Stimulated activated CD8-positive, alpha-beta memory T cell treated with anti-CD3 and anti-CD28 coated beads, Interleukin-7, amount 100 ng/mL, for 48 hours (primary cell): Measurements from ENCODE around the gene DAGLB.

ENCODE experiments used
- DNase-seq, 2 donors: peaks; one replicate each; pipeline ENCODE4 v3.0.0-alpha.2; 2020; ENCODE audit warnings: low read depth in 1 of 2; ENCODE audit errors: extremely low read depth in 1 of 2

The DAGLB gene

DNA sequence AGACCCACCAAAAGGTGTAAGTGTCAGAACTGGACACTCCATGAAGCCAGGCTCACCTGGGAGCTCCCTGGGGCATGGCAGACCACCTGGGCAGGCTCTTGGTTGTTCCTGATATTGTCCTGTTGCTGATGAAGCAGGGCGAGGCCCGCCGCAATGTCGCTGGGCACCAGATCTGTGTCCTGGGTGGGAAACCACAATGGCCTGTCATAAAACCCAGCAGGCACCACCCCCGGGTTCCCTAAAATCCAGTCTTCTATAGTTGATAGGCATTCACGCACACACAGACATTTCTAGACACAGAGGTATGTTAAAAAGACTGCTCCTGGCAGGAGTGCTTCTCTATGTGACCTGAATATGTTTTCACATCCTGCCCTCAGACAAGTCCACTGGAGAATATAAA, 15.0 kb downstream of the DAGLB start:
- DNase-seq = no peak

DNA sequence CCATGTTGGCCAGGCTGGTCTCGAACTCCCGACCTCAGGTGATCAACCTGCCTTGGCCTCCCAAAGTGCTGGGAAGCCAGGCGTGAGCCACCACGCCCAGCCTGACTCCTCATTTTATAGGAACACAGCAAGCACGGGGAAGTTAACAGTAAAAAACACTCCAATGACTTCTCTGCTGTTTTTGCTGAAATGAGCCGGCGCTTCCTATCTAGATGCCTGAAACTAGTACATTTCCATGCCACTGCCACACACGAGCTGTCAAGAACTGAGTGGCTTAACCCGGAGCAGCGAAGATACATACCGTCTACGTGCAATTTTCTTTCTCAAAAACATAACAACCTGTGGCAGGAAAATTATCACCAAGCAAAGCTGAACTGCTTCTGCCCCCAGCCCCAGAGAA, 16.8 kb downstream of the DAGLB start:
- DNase-seq = no peak

DNA sequence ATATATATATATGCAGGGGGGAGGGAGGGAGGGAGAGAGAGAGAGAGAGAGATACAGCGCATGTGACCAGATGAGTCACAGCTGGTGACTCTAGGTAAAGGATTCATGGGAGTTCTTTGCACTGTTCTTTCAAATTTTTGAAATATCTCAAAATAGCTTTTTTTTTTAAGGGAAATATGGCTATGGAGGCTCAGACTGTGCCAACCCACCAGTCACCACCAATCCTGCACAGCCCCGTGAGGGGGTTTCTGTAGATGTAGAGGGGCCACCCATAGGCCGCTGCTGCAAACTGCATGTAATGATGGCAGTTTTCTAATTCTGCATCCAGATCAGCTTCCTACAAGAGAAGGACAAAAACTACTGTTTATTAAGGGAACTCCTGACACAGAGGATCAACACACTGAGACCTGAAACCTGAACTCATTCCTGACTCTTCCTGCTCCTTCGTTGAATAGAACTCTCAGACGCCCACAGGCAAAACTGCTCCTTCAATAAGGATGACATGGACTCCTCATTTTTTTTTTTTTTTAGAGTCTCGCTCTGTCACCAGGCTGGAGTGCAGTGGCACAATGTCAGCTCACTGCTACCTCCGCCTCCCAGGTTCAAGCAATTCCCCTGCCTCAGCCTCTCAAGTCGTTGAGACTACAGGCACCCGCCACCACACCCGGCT, 17.3 kb downstream of the DAGLB start:
- no peak for DNase-seq

- DNase-seq = no peak
These were observed 21.8 kb downstream of the DAGLB start for GRCh38 chr7:6425948-6426347.

- DNase-seq = no peak
These were observed 23.6 kb downstream of the DAGLB start for GRCh38 chr7:6423942-6424701.

- DNase-seq = no peak
These were observed 24.7 kb downstream of the DAGLB start for GRCh38 chr7:6422926-6423632.

DNA sequence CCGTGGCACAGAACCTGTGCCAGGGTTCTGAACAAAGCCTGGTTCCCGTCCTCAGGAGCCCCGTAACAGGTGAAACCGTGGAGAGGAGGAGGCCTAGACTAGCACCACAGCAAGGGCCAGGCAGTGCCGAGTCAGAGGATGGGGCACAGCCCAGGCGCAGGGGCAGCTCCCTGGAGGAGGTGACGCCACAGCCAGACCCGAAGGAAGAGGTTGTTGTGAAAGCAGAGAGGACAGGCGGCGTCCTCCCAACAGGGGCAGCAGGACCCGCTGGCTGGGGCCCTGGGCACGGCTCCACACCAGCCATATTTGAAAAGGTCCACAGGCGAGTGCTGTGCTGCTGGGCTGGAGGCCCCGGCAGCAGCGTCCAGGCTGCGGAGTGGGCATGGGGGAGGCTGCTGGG, 25.7 kb downstream of the DAGLB start:
- no peak for DNase-seq

DNA sequence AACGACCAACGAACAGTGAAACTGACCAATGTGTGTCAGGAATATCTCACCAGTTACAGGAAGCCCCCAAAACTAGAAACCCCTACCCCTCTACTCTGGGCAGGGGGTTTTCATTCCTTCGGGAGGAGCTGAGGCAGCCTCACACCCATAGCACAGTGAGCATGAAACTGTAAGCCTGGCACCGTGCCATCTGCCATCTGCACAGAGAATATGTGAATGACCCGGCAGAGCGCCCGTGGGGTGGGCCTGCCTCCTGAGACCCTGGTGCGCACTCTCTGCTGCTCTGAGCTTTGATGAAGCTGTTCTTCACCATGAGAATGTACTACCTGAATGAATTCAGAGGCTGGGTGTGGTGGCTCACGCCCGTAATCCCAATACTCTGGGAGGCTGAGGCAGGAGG, 27.1 kb downstream of the DAGLB start:
- no peak for DNase-seq

DNA sequence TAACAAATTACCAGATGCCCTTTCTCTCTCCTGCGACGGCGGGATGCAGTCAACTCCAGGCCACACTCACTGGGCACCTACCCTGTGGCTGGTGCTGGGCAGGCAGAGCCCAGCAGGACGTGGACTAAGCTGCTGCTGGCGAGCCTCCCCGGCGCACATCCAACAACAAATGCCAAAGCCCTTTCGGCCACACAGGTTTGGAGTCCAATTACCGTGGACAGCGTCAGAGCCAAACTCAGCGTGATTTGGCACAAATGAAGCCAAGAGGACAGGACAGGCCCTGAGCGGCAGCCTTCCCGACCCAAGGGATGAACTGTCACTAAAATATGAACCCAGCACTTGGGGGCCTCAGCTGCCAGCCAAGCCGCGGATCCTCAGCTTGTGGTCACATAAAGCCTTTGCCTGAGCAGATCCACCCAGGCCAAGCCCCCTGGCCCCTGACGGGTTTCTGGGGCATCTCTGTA, 28.4 kb downstream of the DAGLB start:
- DNase-seq = no peak

DNA sequence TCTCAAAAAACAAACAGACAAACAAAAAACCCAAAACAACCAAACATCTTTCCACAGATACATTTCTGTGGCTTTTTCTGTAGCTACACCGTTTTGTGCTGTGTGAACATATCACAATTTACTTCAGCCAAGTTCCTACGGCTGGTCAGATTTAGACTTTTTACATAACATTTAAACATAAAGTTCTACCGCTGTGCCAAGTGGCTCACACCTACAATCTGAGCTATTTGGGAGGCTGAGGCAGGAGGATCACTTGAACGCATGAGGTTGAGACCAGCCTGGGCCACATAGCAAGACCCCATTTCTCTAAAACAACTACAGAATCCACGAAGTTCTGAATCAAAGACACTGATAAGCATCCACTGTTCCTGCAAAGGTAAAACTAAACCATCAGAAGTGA, 30.3 kb downstream of the DAGLB start:
- no peak for DNase-seq

- DNase-seq = no peak
These were observed 31.1 kb downstream of the DAGLB start for GRCh38 chr7:6416516-6417145.

DNA sequence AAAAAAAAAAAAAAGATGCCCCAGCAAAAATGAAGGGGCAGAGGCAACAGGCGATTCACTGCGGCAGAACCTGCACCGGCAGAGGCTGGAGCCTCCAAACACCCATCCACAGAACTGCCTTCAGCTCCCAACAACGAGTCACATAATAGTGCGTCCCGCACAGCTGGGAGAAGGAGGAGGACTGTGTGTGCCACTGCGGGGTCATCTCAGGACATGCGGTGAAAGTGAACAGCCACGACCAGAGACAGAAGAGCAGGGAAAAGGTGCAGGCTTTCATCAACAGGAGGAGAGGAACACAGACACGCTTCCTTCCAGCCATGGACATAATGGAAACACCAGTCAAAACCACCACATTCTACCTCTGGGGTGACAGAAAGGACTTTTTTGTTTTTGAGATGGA, 34.1 kb downstream of the DAGLB start:
- DNase-seq = no peak

DNA sequence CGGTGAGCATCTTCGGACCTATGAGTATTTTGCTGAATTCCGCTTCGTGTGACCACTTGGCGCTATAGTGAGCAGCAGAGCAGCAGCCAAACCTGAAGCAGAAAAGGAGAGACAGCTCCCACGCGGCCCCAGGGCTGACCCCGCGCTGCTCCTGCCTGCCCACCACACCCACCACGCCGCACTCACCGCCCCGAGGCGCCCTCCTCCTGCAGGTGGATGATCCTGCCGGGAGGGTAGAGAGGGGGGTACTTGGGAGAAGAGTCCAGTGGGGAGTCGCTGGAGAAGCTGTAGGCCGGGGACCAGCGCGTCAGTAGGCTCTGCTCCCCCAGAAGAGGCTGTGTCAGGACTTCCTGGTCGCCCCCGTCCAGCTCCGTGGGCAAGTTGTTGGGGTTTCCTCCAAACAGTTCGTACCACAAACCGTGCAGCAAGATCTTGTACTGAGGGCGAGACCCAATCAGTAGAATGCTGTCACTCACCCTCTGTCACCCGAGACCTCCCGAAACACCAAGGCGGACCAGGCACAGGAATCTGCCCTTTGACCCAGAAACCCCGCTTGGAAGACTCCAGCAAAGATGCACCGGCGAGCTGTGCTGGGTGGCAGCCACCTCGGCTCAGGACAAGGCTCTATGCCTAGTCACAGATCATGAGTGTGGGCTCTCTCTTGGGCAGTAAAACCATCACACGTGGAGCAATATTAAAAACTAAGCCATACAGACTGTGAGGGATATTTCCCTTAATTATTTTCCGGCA, 37.6 kb downstream of the DAGLB start:
- DNase-seq = no peak

DNA sequence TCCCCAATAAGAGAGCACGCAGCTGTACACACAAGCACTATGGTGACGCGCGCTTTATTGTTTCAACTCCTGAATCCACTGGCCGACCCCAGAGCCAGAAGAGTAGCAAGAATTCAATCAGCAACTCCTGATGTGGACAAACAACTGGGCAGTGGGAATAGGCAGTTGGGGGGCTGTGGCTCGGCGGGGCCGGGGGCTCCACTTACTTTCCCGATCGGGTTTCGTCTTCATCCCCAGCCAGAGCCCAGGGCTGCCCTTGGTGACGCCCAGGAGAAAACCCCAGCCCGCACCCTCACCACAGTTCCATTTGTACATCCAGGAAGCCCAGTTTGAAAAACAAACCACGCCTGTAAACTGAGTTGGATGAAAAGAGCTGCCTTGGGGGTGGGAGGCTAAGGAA, 38.7 kb downstream of the DAGLB start:
- DNase-seq = no peak

- no peak for DNase-seq
These were observed 40.3 kb downstream of the DAGLB start for GRCh38 chr7:6407434-6407833.

GRCh38 chr7:6406121-6406520, 41.6 kb downstream of the DAGLB start:
- no peak for DNase-seq

DNA sequence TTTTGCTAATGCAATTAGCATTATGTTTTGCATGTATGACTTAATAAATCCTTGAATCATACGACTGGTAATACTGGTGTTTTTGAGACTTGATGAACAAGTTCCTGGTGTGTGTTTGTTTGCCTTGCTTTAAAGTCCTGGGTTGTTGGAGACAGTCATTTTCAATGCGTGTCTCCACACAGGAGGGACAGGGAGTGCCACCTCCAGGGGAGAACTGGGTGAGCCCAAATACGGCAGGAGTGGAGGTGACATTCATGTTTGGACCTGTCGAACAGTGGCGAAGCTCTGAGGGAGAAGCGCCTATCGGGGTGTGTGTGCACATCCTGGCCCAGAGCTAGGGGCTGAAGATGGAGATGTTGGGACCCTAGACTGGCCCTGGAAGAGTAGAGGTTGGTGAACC, 43.8 kb downstream of the DAGLB start:
- no peak for DNase-seq

DNA sequence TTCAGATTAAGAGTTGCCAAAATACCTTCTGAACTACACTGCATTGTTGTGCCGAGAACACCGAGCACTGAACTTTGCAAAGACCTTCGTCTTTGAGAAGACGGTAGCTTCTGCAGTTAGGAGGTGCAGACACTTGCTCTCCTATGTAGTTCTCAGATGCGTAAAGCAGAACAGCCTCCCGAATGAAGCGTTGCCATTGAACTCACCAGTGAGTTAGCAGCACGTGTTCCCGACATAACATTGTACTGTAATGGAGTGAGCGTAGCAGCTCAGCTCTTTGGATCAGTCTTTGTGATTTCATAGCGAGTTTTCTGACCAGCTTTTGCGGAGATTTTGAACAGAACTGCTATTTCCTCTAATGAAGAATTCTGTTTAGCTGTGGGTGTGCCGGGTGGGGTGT, 45.0 kb downstream of the DAGLB start:
- DNase-seq = no peak

DNA sequence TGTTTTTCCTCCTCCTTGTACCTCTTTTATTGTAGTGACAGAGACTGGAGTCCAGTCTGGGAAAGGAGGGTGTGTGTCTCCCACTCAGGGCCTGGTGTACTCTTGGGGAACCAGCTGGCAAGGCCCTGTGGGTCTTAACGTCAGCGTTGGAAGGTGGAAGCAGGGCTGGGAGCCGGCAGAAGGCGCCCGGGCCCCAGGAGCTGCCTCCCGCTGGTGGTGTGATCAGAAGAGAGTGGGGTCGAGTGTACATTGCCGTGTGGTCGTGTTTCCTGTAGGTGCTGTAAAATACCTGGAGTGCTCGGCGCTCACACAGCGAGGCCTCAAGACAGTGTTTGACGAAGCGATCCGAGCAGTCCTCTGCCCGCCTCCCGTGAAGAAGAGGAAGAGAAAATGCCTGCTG, 45.7 kb downstream of the DAGLB start:
- no peak for DNase-seq

- DNase-seq = no peak
These were observed 46.2 kb downstream of the DAGLB start for GRCh38 chr7:6401536-6401935.
